ENCODE measurements around the gene PCNX1. TPM values are rescaled to one million over a fixed set of nuclear protein-coding genes. Genes with fewer than 3 reads are reported as not detected.

PCNX1 gene
- total RNA-seq, 1 donor from 2014 or later, result 46.2 TPM

Other genes with a start within 250 kb of the PCNX1 start
- gene MAP3K9, start 97.9 kb upstream of the PCNX1 start, total RNA-seq, result 1.5 TPM